DMS153 treated with DMSO at 0.1 percent for 48 hours (cell line): ENCODE data around the gene TAB2.
"Not testable (repeated sequence)": the region's sequence is repeated elsewhere in the genome, so short reads cannot be mapped to it uniquely, and the experiment has no call there.

Experiments
- DNase-seq: peaks from one replicate; lab custom pipeline; 2025; ENCODE audit not compliant: unreplicated experiment; lab: John Stamatoyannopoulos, UW

Gene TAB2

GRCh38 chr6:149440735-149441671 is 123.5 kb downstream of the TAB2 start:
- DNase-seq, result no peak

- no peak for DNase-seq
These were observed 124.2 kb downstream of the TAB2 start for GRCh38 chr6:149441740-149442139.

GRCh38 chr6:149443411-149444181 is 126.1 kb downstream of the TAB2 start:
- DNase-seq, result no peak

- DNase-seq, result not testable (repeated sequence)
These were observed 127.0 kb downstream of the TAB2 start for GRCh38 chr6:149444360-149445094.

GRCh38 chr6:149445095-149445466 is 127.6 kb downstream of the TAB2 start:
- no peak for DNase-seq

GRCh38 chr6:149445573-149445972 is 128.1 kb downstream of the TAB2 start:
- DNase-seq, result no peak

GRCh38 chr6:149446791-149447376 is 129.4 kb downstream of the TAB2 start:
- no peak for DNase-seq

GRCh38 chr6:149448821-149449453 is 131.4 kb downstream of the TAB2 start:
- no peak for DNase-seq

GRCh38 chr6:149449831-149450678 is 132.5 kb downstream of the TAB2 start:
- no peak for DNase-seq

- DNase-seq, result no peak
These were observed 133.3 kb downstream of the TAB2 start for GRCh38 chr6:149450679-149451375.

- DNase-seq, result no peak
These were observed 134.0 kb downstream of the TAB2 start for GRCh38 chr6:149451376-149452036.

- DNase-seq, result no peak
These were observed 134.8 kb downstream of the TAB2 start for GRCh38 chr6:149452037-149452939.

- DNase-seq, result no peak
These were observed 136.3 kb downstream of the TAB2 start for GRCh38 chr6:149453597-149454345.

GRCh38 chr6:149454346-149454848 is 136.9 kb downstream of the TAB2 start:
- peak; percentile 24 for DNase-seq

GRCh38 chr6:149455031-149455732 is 137.7 kb downstream of the TAB2 start:
- no peak for DNase-seq
